Activated CD4-positive, alpha-beta T cell treated with anti-CD3 and anti-CD28 coated beads, Interleukin-2, amount 50 U/mL, for 4 hours (primary cell): Measurements from ENCODE around the gene SLC6A11.

ENCODE experiments used
- DNase-seq, 2 experiments: peaks; one replicate each; pipeline ENCODE4 v3.0.0-alpha.2; 2020

SLC6A11 gene

GRCh38 chr3:10816019-10816862 is at the start of gene SLC6A11:
TSS of gene SLC6A11 (plus strand) at chr3:10816228. CDS start at chr3:10816266, 38 bp downstream.
- DNase-seq, result no peak

- no peak for DNase-seq
Measured at GRCh38 chr3:10768708-10769394, 47.2 kb upstream of the SLC6A11 start.

- DNase-seq, result no peak
Measured at GRCh38 chr3:10770547-10770946, 45.5 kb upstream of the SLC6A11 start.

GRCh38 chr3:10770981-10771380 is 45.0 kb upstream of the SLC6A11 start:
- no peak for DNase-seq

GRCh38 chr3:10771486-10772270 is 44.4 kb upstream of the SLC6A11 start:
- no peak for DNase-seq

- no peak for DNase-seq
Measured at GRCh38 chr3:10772271-10773161, 43.5 kb upstream of the SLC6A11 start.

GRCh38 chr3:10774129-10774670 is 41.8 kb upstream of the SLC6A11 start:
- DNase-seq, result no peak

GRCh38 chr3:10774825-10775224 is 41.2 kb upstream of the SLC6A11 start:
- no peak for DNase-seq

- no peak for DNase-seq
Measured at GRCh38 chr3:10775259-10775658, 40.8 kb upstream of the SLC6A11 start.

- no peak for DNase-seq
Measured at GRCh38 chr3:10775828-10776227, 40.2 kb upstream of the SLC6A11 start.

- no peak for DNase-seq
Measured at GRCh38 chr3:10777627-10778026, 38.4 kb upstream of the SLC6A11 start.

GRCh38 chr3:10778492-10779292 is 37.3 kb upstream of the SLC6A11 start:
- DNase-seq, result no peak

GRCh38 chr3:10779293-10779805 is 36.7 kb upstream of the SLC6A11 start:
- DNase-seq, result no peak

- no peak for DNase-seq
Measured at GRCh38 chr3:10780243-10780642, 35.8 kb upstream of the SLC6A11 start.

- DNase-seq, result no peak
Measured at GRCh38 chr3:10780922-10781321, 35.1 kb upstream of the SLC6A11 start.

GRCh38 chr3:10781981-10782380 is 34.0 kb upstream of the SLC6A11 start:
- no peak for DNase-seq

GRCh38 chr3:10783360-10784351 is 32.4 kb upstream of the SLC6A11 start:
- no peak for DNase-seq

GRCh38 chr3:10786640-10787039 is 29.4 kb upstream of the SLC6A11 start:
- no peak for DNase-seq

GRCh38 chr3:10788451-10788850 is 27.6 kb upstream of the SLC6A11 start:
- DNase-seq, result no peak

- no peak for DNase-seq
Measured at GRCh38 chr3:10790713-10791112, 25.3 kb upstream of the SLC6A11 start.
